H1 (cell line): ENCODE results near the gene DNAI2. TPM values are rescaled to one million over a fixed set of nuclear protein-coding genes. Genes with fewer than 3 reads are reported as not detected.

Experiments
- CTCF ChIA-PET: fragments of 300-600 bp; sonication (Branson Sonifier 250); formaldehyde crosslinking; loops from one replicate; lab custom pipeline; 2021; ENCODE audit not compliant: partially characterized antibody; lab: Charles Lee
- POLR2A ChIA-PET: fragments of 300-600 bp; sonication (Branson Sonifier 250); formaldehyde crosslinking; loops from one replicate; lab custom pipeline; 2021; ENCODE audit warnings: inconsistent platforms; ENCODE audit not compliant: partially characterized antibody; lab: Charles Lee
- DNase-seq, 2 experiments: peaks; one replicate each; pipeline versions ENCODE4 v3.0.0 to v3.0.0-alpha.2; 2010 to 2022; ENCODE audit warnings: low spot score in 2 of 2, low read depth in 1 of 2, mixed read lengths in 1 of 2
- FAIRE-seq: peaks from 2 replicates; lab custom pipeline; 2011; peaks lifted over from hg19 to GRCh38; lab: Jason Lieb, UNC
- H2AFZ ChIP-seq: 2 replicates; pipeline ENCODE4 v1.8.1; 2012; ENCODE audit warnings: low read length, inconsistent platforms
- H2AK5ac ChIP-seq: 2 replicates; pipeline ENCODE4 v1.6.1; 2013; ENCODE audit warnings: low read depth, low read length
- H2BK120ac ChIP-seq: replicated peaks from 2 replicates; pipeline ENCODE3; 2013; ENCODE audit warnings: low read depth, low read length, inconsistent platforms
- H2BK12ac ChIP-seq: 2 replicates; pipeline ENCODE4 v1.6.1; 2013; ENCODE audit warnings: low read depth, low read length
- H2BK15ac ChIP-seq: 2 replicates; pipeline ENCODE4 v1.6.1; 2013; ENCODE audit warnings: low read length
- H2BK20ac ChIP-seq: 2 replicates; pipeline ENCODE4 v1.6.1; 2013; ENCODE audit warnings: low read length
- H2BK5ac ChIP-seq: 2 replicates; pipeline ENCODE4 v1.6.1; 2013; ENCODE audit warnings: low read depth, low read length
- H3K14ac ChIP-seq: 2 replicates; pipeline ENCODE4 v1.6.1; 2013; ENCODE audit warnings: inconsistent platforms; ENCODE audit not compliant: insufficient read length
- H3K18ac ChIP-seq: 2 replicates; pipeline ENCODE4 v1.6.1; 2013; ENCODE audit warnings: low read length; ENCODE audit errors: extremely low read depth
- H3K23ac ChIP-seq: 2 replicates; pipeline ENCODE4 v1.6.1; 2013; ENCODE audit warnings: inconsistent platforms; ENCODE audit not compliant: insufficient read length
- H3K23me2 ChIP-seq: 2 replicates; pipeline ENCODE4 v1.6.1; 2013; ENCODE audit warnings: low read depth, low read length
- H3K27ac ChIP-seq: 2 replicates; pipeline ENCODE4 v1.6.1; 2011; ENCODE audit warnings: low read depth, low read length, inconsistent platforms
- H3K27me3 ChIP-seq, 4 experiments: replicated peaks in 1 of 4; 1 replicate in 1 of 4; 2 replicates in 3 of 4; pipeline versions ENCODE4 v1.6.1 to v1.8.1; 2011 to 2013; ENCODE audit warnings: low read length in 3 of 4, mild to moderate bottlenecking in 3 of 4, inconsistent platforms in 2 of 4, mixed read lengths in 2 of 4, moderate library complexity in 1 of 4; ENCODE audit not compliant: control insufficient read depth in 3 of 4, insufficient read depth in 3 of 4; ENCODE audit errors: extremely low read depth in 1 of 4
- H3K36me3 ChIP-seq, 4 experiments: 2 replicates each; pipeline versions ENCODE4 v1.6.1 to v1.8.1; 2011 to 2013; ENCODE audit warnings: mild to moderate bottlenecking in 4 of 4, low read length in 3 of 4, moderate library complexity in 2 of 4, control low read depth in 1 of 4, inconsistent platforms in 1 of 4; ENCODE audit not compliant: insufficient read depth in 4 of 4, control insufficient read depth in 2 of 4
- H3K4ac ChIP-seq: replicated peaks from 2 replicates; pipeline ENCODE3; 2013; ENCODE audit warnings: low read length, low read depth, mixed read lengths, inconsistent platforms; ENCODE audit not compliant: insufficient read length
- H3K4me1 ChIP-seq, 4 experiments: replicated peaks in 1 of 4; 1 replicate in 1 of 4; 2 replicates in 3 of 4; pipeline versions ENCODE4 v1.6.1 to v1.8.1; 2011 to 2013; ENCODE audit warnings: low read length in 3 of 4, inconsistent platforms in 2 of 4, mixed read lengths in 1 of 4; ENCODE audit not compliant: insufficient read depth in 4 of 4, control insufficient read depth in 3 of 4
- H3K4me2 ChIP-seq, 2 experiments: 2 replicates each; pipeline versions ENCODE4 v1.6.1 to v1.8.1; 2011 to 2013; ENCODE audit warnings: low read depth in 2 of 2, low read length in 2 of 2, control low read depth in 1 of 2, inconsistent platforms in 1 of 2, mild to moderate bottlenecking in 1 of 2; ENCODE audit not compliant: insufficient read depth in 1 of 2
- H3K4me3 ChIP-seq, 4 experiments: fragments of 200-600, 300-600 bp in 1 of 4; sonication (generic), shearing (Covaris generic), sonication (Bioruptor Twin) in 1 of 4; 2 replicates each; pipeline versions ENCODE4 v1.5.1 to v1.8.1; 2011 to 2016; ENCODE audit warnings: low read length in 4 of 4, low read depth in 3 of 4, control low read depth in 2 of 4, inconsistent platforms in 2 of 4, mild to moderate bottlenecking in 2 of 4, mixed read lengths in 1 of 4, moderate library complexity in 1 of 4; ENCODE audit not compliant: insufficient read depth in 2 of 4; ENCODE audit errors: extremely low read depth in 1 of 4
- H3K56ac ChIP-seq: replicated peaks from 2 replicates; pipeline ENCODE3; 2013; ENCODE audit warnings: low read depth, mild to moderate bottlenecking, mixed read lengths, low read length, inconsistent platforms; ENCODE audit not compliant: insufficient read length
- H3K79me1 ChIP-seq: 2 replicates; pipeline ENCODE4 v1.6.1; 2013; ENCODE audit warnings: low read depth, low read length, control low read depth
- H3K79me2 ChIP-seq, 2 experiments: 2 replicates each; pipeline versions ENCODE4 v1.6.1 to v1.8.1; 2012 to 2013; ENCODE audit warnings: low read length in 2 of 2, mild to moderate bottlenecking in 2 of 2, inconsistent platforms in 1 of 2; ENCODE audit not compliant: insufficient read depth in 2 of 2, control insufficient read depth in 1 of 2
- H3K9ac ChIP-seq, 4 experiments: replicated peaks in 1 of 4; 1 replicate in 1 of 4; 2 replicates in 3 of 4; pipeline versions ENCODE4 v1.6.1 to v1.8.1; 2011 to 2013; ENCODE audit warnings: low read depth in 3 of 4, low read length in 3 of 4, control low read depth in 2 of 4, mild to moderate bottlenecking in 2 of 4, moderate library complexity in 2 of 4, inconsistent platforms in 1 of 4; ENCODE audit errors: extremely low read depth in 1 of 4
- H3K9me3 ChIP-seq, 2 experiments: 2 replicates each; pipeline versions ENCODE4 v1.6.1 to v1.8.1; 2012 to 2013; ENCODE audit warnings: mild to moderate bottlenecking in 2 of 2, moderate library complexity in 2 of 2, control low read depth in 1 of 2, inconsistent platforms in 1 of 2, low read depth in 1 of 2, low read length in 1 of 2, mixed read lengths in 1 of 2; ENCODE audit not compliant: insufficient read depth in 2 of 2
- H4K20me1 ChIP-seq, 2 experiments: replicated peaks in 1 of 2; 2 replicates each; pipeline versions ENCODE3 to v1.8.1; 2011 to 2013; ENCODE audit warnings: inconsistent platforms in 2 of 2, low read length in 2 of 2, mild to moderate bottlenecking in 1 of 2; ENCODE audit not compliant: insufficient read depth in 2 of 2, control insufficient read depth in 1 of 2
- H4K5ac ChIP-seq: 2 replicates; pipeline ENCODE4 v1.6.1; 2013; ENCODE audit warnings: low read length, low read depth, mixed read lengths, inconsistent platforms; ENCODE audit not compliant: insufficient read length
- H4K8ac ChIP-seq: 2 replicates; pipeline ENCODE4 v1.8.0; 2013; ENCODE audit warnings: mild to moderate bottlenecking, moderate library complexity, low read length, inconsistent platforms; ENCODE audit not compliant: insufficient read depth; ENCODE audit errors: extremely low read depth
- H4K91ac ChIP-seq: replicated peaks from 2 replicates; pipeline ENCODE3; 2013; ENCODE audit warnings: low read length, mixed read lengths, inconsistent platforms; ENCODE audit not compliant: insufficient read length
- BACH1 ChIP-seq: IDR thresholded peaks from 2 replicates; pipeline ENCODE4 v1.6.1; 2012; ENCODE audit warnings: low read length, improper control_type of control experiment
- RXRA ChIP-seq: IDR thresholded peaks from 2 replicates; pipeline ENCODE4 v1.6.1; 2011; ENCODE audit warnings: low read depth, mild to moderate bottlenecking, low read length, moderate library complexity; ENCODE audit not compliant: insufficient read depth
- SRF ChIP-seq: IDR thresholded peaks from 2 replicates; pipeline ENCODE4 v1.6.1; 2011; ENCODE audit warnings: mild to moderate bottlenecking, low read depth, low read length, moderate library complexity
- TAF7 ChIP-seq: optimal IDR thresholded peaks from 2 replicates; pipeline ENCODE3; 2011; ENCODE audit warnings: low read depth, mild to moderate bottlenecking, inconsistent platforms, low read length, moderate library complexity, borderline replicate concordance
- WGBS, 2 experiments: shearing (Covaris generic) in 1 of 2; methylation state at CpG; one replicate each; pipeline versions ENCODE4 v1.1.6 to v1.1.7; 2013 to 2015; ENCODE audit warnings: low lambda C conversion rate in 2 of 2, mixed read lengths in 2 of 2, inconsistent platforms in 1 of 2, low coverage in 1 of 2, missing lambda C conversion rate in 1 of 2; ENCODE audit not compliant: insufficient replicate concordance in 2 of 2, insufficient coverage in 1 of 2, insufficient read length in 1 of 2; ENCODE audit errors: extremely low coverage in 1 of 2, missing lambda C conversion rate in 1 of 2; 5-methylcytosine and 5-hydroxymethylcytosine counted together
- long read RNA-seq, 2 experiments: library from RNA in 1 of 2; library from capped mRNA in 1 of 2; stranded (forward); transcript quantifications; one replicate each; pipeline ENCODE4 v2.0.0, GENCODE V29; 2021; ENCODE audit warnings: inconsistent platforms in 1 of 2
- polyA minus RNA-seq, 3 experiments: library from RNA; depleted of rRNA, polyadenylated mRNA; stranded (reverse); fragments of >200 nt; gene quantifications; 1 replicate in 2 of 3; 2 replicates in 1 of 3; pipeline ENCODE4 v1.2.3, GENCODE V29; 2011
- polyA plus RNA-seq, 7 experiments: library from polyadenylated mRNA; depleted of rRNA in 3 of 7; stranded (reverse) in 5 of 7; unstranded in 2 of 7; fragments of >200 nt in 5 of 7; fragments of 200-250 nt in 2 of 7; gene quantifications; 1 replicate in 5 of 7; 2 replicates in 1 of 7; 4 replicates in 1 of 7; pipeline versions ENCODE4 v1.2.1 to v1.2.3, GENCODE V29; 2011 to 2013; ENCODE audit warnings: missing spikeins in 2 of 7, mixed read lengths in 2 of 7
- total RNA-seq: library from RNA; stranded (reverse); fragmentation: NEBNext Ultra II Directional; extraction: Animal tissue kit (Norgen Biotek cat#: 25700); gene quantifications from 2 replicates; pipeline ENCODE4 v1.2.1, GENCODE V29; 2021
- TF ChIP-seq, protein P1 (sequence below): IDR thresholded peaks from 2 replicates; pipeline ENCODE4 v1.6.1; 2011; ENCODE audit warnings: low read length, improper control_type of control experiment

DNAI2 gene, protein sequence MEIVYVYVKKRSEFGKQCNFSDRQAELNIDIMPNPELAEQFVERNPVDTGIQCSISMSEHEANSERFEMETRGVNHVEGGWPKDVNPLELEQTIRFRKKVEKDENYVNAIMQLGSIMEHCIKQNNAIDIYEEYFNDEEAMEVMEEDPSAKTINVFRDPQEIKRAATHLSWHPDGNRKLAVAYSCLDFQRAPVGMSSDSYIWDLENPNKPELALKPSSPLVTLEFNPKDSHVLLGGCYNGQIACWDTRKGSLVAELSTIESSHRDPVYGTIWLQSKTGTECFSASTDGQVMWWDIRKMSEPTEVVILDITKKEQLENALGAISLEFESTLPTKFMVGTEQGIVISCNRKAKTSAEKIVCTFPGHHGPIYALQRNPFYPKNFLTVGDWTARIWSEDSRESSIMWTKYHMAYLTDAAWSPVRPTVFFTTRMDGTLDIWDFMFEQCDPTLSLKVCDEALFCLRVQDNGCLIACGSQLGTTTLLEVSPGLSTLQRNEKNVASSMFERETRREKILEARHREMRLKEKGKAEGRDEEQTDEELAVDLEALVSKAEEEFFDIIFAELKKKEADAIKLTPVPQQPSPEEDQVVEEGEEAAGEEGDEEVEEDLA
- total RNA-seq = 0.15 TPM in 1 of 2 replicates, not detected in the other
- polyA plus RNA-seq (2011; rRNA removed) = 0.08 and 0.24 TPM in 2 replicates
- polyA plus RNA-seq (2011; cell fraction: cytosol; rRNA removed) = 0.16 TPM
- polyA plus RNA-seq (2011; cell fraction: nucleus; rRNA removed) = 0.40 TPM
- polyA plus RNA-seq (2012, experiment 1 of 2) = 0.35 to 0.52 TPM in 2 of 4 replicates, not detected in the others
- not detected for polyA plus RNA-seq (2012, experiment 2 of 2)
- polyA plus RNA-seq (2013, experiment 1 of 2) = 0.10 TPM
- polyA plus RNA-seq (2013, experiment 2 of 2) = 0.06 TPM
- polyA minus RNA-seq (2011; rRNA and poly(A)+ RNA removed) = 0.22 TPM in 1 of 2 replicates, not detected in the other
- not detected for polyA minus RNA-seq (2011; cell fraction: cytosol; rRNA and poly(A)+ RNA removed)
- polyA minus RNA-seq (2011; cell fraction: nucleus; rRNA and poly(A)+ RNA removed) = not detected
- long read RNA-seq, experiment 1 = 0 reads
- long read RNA-seq, experiment 2 = 0 reads

GRCh38 chr17:74274060-74274708 is at the start of gene DNAI2:
Gene DNAI2 (plus strand): TSS chr17:74274234. CDS start chr17:74281818, 7,584 bp downstream.
- Histone ChIP-seq H3K9ac (no peak within 1 kb of the TSS), H3K4me2 (peak within 1 kb of the TSS; percentile 67 to 70), H2BK5ac (no peak within 1 kb of the TSS), H2BK12ac (0 out of 2 replicates have a peak within 1 kb of the TSS, but pooled peaks have one; percentile 9), H3K27ac (no peak within 1 kb of the TSS), H2BK120ac (no peak within 1 kb of the TSS), H4K5ac (no peak within 1 kb of the TSS), H3K79me1 (no peaks in the 10 kb centered on the region), H4K20me1 (no peaks in the 10 kb centered on the region), H3K56ac (no peak within 1 kb of the TSS), H4K8ac (0 out of 2 replicates have a peak within 1 kb of the TSS, but pooled peaks have one; percentile 57), H3K23ac (no peak within 1 kb of the TSS), H3K79me2 (no peaks in the 10 kb centered on the region), H3K18ac (no peak within 1 kb of the TSS; the same call in 1 of the 2 replicates), H3K27me3 (peaks cover 0 to 17% (median 15%) of the 10 kb centered on the region in 4 experiments; a peak in 6 of 7 replicates), H3K14ac (no peak within 1 kb of the TSS), H3K4ac (no peak within 1 kb of the TSS), H4K91ac (peak within 1 kb of the TSS; percentile 52), H2BK20ac (no peak within 1 kb of the TSS), H3K23me2 (peaks cover 3% of the 10 kb centered on the region; the same call in 1 of the 2 replicates), H2BK15ac (0 out of 2 replicates have a peak within 1 kb of the TSS, but pooled peaks have one; percentile 31), H2AFZ (peak within 1 kb of the TSS; percentile 54; the same call in 1 of the 2 replicates), H3K9me3 (no peaks in the 10 kb centered on the region), H3K4me3 (peak within 1 kb of the TSS; percentile 21 to 50 (median 28); a peak in 7 of 8 replicates), H3K36me3 (no peaks in the 10 kb centered on the region), H2AK5ac (0 out of 2 replicates have a peak within 1 kb of the TSS, but pooled peaks have one; percentile 24), H3K4me1 (peaks cover 0 to 5% (median 3%) of the 10 kb centered on the region in 4 experiments; a peak in 6 of 7 replicates)
- CTCF ChIA-PET = interaction anchor here (0.5 to 3.3 kb wide), 10 partner anchors 10 to 781 kb away, joined by 3 to 18 read pairs (median 3); partner anchors contain the start of gene TTYH2
- FAIRE-seq (no peak), DNase-seq (peak in 1 of 2 experiments; percentile 73)
- 16% methylated on average over 33 of the region's 33 CpGs; no CpG with 5 or more reads in 1 of the 2 experiments for WGBS, 2 experiments
- POLR2A ChIA-PET = interaction anchor here (0.6 to 2.0 kb wide), 4 partner anchors 13 to 68 kb away, joined by 3 to 7 read pairs (median 4); no protein-coding TSS in a partner anchor
- TF ChIP-seq, protein P1, sequence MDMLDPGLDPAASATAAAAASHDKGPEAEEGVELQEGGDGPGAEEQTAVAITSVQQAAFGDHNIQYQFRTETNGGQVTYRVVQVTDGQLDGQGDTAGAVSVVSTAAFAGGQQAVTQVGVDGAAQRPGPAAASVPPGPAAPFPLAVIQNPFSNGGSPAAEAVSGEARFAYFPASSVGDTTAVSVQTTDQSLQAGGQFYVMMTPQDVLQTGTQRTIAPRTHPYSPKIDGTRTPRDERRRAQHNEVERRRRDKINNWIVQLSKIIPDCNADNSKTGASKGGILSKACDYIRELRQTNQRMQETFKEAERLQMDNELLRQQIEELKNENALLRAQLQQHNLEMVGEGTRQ = peak; percentile 72
- TF ChIP-seq BACH1 = 0 out of 2 replicates have a peak, but pooled peaks have one; percentile 55
- TF ChIP-seq RXRA = no peak
- no peak for TF ChIP-seq SRF
- no peak for TF ChIP-seq TAF7
